GM21526 (cell line): ENCODE data around the gene CDH5.
"Not testable (repeated sequence)": the region's sequence is repeated elsewhere in the genome, so short reads cannot be mapped to it uniquely, and the experiment has no call there.

Source experiments
- ATAC-seq: cut with Tn5 transposase; IDR thresholded peaks from one replicate; pipeline ENCODE4 v1.9.1; 2021; ENCODE audit warnings: moderate library complexity; ENCODE audit not compliant: unreplicated experiment, low FRiP score

Gene CDH5, protein sequence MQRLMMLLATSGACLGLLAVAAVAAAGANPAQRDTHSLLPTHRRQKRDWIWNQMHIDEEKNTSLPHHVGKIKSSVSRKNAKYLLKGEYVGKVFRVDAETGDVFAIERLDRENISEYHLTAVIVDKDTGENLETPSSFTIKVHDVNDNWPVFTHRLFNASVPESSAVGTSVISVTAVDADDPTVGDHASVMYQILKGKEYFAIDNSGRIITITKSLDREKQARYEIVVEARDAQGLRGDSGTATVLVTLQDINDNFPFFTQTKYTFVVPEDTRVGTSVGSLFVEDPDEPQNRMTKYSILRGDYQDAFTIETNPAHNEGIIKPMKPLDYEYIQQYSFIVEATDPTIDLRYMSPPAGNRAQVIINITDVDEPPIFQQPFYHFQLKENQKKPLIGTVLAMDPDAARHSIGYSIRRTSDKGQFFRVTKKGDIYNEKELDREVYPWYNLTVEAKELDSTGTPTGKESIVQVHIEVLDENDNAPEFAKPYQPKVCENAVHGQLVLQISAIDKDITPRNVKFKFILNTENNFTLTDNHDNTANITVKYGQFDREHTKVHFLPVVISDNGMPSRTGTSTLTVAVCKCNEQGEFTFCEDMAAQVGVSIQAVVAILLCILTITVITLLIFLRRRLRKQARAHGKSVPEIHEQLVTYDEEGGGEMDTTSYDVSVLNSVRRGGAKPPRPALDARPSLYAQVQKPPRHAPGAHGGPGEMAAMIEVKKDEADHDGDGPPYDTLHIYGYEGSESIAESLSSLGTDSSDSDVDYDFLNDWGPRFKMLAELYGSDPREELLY

GRCh38 chr16:66366433-66367299, at the start of gene CDH5:
TSS of gene CDH5 (plus strand) at chr16:66366691. CDS start at chr16:66379338, 12,647 bp downstream.
- no peak for ATAC-seq

DNA sequence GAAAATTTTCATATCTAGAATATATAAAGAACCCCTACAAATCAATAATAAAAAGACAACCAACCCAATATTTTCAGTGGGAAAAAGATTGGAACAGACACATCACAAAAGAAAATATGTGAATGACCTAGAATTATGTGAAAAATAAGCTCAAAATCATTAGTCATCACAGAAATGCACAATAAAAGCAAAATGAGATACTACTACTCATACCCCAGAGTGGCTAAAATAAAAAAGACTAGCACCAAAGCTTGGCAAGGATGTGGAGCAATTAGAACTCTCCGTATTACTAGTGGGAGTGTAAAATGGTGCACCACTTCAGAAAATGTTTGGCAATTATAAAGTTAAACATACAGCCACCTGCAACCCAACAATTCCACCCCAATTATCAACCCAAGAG, 48.0 kb upstream of the CDH5 start:
- no peak for ATAC-seq

DNA sequence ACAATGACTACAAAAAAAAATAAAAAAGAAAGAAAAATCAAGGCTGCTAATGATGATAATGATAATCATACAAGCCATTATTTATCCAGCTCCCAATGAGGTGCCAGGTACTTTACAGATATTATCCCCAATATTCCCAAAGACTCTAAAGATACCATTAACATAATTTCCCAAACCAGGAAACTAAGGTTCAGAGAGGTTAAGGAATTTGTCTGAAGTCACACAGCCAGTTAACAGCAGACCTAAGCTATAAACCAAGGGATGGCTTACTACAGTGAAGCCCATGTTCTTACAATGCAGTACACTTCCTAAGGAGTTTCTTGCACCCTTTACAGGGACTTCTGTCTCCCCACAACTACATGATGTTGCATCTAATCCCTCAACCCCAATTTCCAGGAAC, 45.7 kb upstream of the CDH5 start:
- ATAC-seq: no peak

GRCh38 chr16:66322174-66322573, 44.3 kb upstream of the CDH5 start:
- ATAC-seq: no peak

DNA sequence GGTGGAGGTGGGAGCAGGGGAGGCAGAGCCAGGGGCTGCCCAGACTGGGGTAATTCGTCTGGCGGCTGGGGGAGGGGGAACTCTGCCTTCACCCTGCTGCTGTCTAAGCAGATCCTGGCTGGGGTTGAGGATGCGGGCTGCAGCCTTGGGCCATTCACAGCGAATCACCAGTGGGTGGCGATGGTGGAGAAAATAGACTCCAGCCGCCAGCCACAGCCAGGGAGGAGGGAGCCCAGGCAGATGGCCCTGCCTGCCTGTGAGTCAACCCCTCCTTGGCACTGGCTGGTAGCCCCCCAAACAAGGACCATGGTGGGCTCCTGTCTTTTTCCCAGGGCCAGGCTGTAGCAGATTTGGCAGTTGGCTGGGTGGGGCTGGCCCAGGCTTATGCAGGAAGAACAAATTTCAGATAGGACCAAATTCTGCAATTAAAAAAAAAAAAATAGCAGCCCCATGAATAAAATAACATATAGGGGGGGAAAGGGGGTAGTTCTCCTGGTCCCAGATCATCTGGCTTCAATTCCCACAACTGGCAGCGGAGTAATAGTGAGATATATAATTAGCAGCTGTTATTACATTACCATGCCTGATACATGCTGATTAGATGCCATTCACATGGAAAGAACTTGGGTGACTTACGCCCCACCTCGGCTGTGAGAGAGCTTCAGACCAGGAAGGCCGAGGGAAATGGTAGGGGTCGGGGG, 41.5 kb upstream of the CDH5 start:
- no peak for ATAC-seq

GRCh38 chr16:66325717-66326376, 40.6 kb upstream of the CDH5 start:
- ATAC-seq: no peak

DNA sequence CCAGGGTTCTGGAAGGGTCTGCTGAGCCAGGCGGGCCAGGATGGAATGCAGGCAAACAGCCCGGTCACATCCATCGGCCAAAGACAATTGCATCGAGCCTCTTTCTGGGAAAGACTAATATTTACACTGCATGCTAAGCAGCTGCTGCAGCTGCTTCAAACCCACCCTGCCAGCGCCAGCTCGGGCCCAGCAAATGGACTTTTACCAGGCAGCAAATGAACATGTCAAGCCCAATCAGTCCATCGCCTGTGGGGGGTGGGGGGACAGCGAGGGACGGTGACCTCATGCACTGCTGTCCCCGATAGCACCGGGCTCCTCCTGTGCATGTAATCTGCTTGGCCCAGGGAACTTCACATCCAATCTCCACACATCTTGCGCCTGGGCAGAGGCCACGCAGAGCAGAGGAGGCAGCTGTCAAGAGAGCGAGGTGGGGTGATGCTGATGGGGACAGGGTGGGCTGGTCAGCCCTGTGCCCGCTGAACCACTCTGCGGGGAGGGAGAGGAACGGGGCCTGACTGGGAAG, 39.4 kb upstream of the CDH5 start:
- ATAC-seq: no peak

GRCh38 chr16:66328282-66328681, 38.2 kb upstream of the CDH5 start:
- ATAC-seq: no peak

GRCh38 chr16:66331464-66331863, 35.0 kb upstream of the CDH5 start:
- not testable (repeated sequence) for ATAC-seq

GRCh38 chr16:66332634-66333610, 33.6 kb upstream of the CDH5 start:
- no peak for ATAC-seq

DNA sequence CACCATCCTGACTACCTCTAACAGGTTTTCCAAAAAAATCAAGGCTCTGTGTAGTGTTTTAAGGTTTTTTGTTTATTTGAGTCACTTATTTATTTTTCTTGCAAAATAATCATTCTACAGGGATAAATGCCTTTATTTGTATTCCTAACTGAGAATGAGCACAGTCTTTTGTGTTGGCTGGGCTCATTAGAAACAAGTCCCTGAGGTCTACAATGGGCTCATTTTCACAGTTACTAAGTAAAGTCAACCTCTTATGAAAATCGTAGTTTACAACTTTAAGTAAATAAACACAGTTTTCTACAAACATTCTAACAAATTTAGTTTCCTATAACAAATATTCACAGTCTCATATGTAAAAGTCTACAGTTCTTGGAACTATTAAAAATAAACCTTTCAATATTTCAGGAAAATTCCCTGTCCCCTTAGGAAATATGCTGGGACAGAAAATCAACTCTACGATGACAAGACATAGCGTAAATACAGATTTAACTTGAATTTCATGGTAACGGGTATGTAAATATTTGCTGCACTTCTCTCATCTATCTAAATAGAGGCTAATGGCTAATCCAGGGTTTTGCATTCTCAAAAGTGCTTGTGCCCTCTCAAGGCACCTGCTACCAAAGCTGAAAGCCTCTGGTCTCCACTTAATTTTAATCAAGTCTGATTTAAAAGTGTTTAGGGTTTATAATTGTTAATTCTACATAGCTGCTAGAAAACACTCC, 31.5 kb upstream of the CDH5 start:
- no peak for ATAC-seq

DNA sequence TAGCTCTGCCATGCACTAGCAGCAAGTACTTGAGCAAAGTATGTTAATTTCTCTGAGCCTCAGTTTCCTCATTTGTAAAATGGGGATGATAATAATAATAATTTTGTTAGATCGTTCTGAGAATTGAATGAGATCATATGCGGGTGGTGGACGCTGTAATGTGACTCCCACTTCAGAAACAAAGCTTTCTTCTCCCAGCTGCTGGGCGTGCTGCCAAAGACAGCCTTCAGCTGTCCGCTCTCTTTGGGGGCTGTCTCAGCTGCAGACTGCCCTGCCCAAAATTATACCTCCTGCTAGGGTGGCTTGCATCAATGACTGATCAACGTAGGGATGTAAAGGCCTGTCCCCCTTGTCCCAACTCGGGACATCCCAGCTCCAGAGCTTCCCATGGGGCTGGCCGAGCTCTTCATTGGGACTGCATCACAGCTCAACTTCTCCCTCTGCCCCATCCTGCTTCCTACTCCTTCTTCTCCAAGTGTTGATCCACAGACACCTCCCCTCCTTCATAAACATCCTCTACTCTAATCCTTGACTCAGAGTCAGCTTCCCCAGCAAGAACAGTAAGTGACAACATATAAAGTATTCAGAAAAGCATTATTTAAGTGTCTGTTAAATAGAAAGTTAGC, 30.7 kb upstream of the CDH5 start:
- no peak for ATAC-seq

DNA sequence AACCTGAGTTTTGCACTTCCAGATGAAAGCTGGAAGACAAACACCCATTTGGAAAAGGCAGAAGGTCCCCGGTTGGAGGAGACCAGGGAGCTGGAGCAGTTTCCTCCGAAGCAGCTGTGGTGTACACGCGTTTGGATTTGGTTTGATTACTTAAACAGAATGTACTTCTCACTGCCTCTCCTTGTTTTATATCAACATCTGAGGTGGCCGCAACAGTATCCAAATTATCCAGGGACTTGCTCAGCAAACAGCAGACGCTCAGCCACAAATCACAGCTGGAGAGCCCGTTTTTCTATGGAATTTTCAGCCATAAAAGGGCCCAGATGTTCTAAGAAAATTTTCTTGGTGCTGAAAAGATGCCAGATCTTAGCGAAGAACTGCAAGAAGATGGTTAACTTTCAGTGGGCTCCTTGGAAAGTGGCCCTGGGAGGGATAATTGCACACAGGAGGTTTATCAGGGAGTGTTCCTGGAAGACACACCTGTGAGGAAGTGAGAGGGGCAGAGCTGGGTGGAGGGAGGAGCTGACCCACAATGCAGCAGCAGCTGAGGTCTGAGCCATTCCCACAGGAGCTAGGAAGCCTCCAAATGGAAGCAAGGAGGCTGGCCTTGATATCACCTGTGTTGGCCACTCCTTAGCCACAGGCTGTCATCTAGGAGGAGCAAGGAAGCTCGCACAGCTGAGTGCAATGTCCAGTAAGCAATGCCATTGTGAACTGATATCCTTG, 28.9 kb upstream of the CDH5 start:
- ATAC-seq: no peak

- no peak for ATAC-seq
Measured at GRCh38 chr16:66342294-66342900, 24.1 kb upstream of the CDH5 start.

GRCh38 chr16:66344533-66345145, 21.9 kb upstream of the CDH5 start:
- ATAC-seq: no peak

DNA sequence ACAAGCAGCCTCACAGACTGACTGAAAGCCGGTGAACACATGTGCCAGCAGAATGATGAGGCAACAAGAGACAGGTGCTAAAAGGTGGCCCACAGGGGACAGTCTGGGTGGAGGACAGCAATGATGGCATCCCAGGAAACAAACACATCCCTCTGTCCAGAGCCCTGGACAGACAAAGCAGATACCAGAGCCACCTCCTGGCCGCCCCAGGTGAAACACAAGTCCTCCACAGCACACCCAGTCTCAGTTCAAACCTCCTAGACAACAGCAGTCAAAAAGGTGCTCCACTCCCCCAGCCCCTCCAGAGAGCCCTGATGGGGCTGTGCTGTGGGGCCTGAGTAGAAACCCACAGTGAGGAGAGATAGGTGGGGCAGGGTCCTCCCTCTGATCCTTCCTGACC, 20.3 kb upstream of the CDH5 start:
- ATAC-seq: no peak
